WERI-Rb-1 (cell line): ENCODE measurements around the gene SUSD4.
"Not testable (repeated sequence)": the region's sequence is repeated elsewhere in the genome, so short reads cannot be mapped to it uniquely, and the experiment has no call there.

ENCODE experiments used
- DNase-seq: peaks from one replicate; pipeline ENCODE4 v3.0.0-alpha.2; 2020
- H3K27ac ChIP-seq: fragments of 250-450 bp; sonication (Bioruptor Pico); 2 replicates; pipeline ENCODE4 v1.5.1; 2020; ENCODE audit warnings: mild to moderate bottlenecking, moderate library complexity
- H3K27me3 ChIP-seq: fragments of 250-450 bp; sonication (Bioruptor Pico); 2 replicates; pipeline ENCODE4 v1.5.1; 2021; ENCODE audit warnings: mild to moderate bottlenecking, low read depth, moderate library complexity; ENCODE audit not compliant: insufficient read depth, severe bottlenecking
- H3K36me3 ChIP-seq: fragments of 250-450 bp; sonication (Bioruptor Pico); 2 replicates; pipeline ENCODE4 v1.5.1; 2020; ENCODE audit warnings: mild to moderate bottlenecking, moderate library complexity
- H3K4me3 ChIP-seq: 2 replicates; pipeline ENCODE4 v1.5.1; 2011; ENCODE audit warnings: low read depth, mild to moderate bottlenecking, control low read depth, low read length
- H3K9me3 ChIP-seq: fragments of 250-450 bp; sonication (Bioruptor Pico); 2 replicates; pipeline ENCODE4 v1.5.1; 2021; ENCODE audit warnings: mild to moderate bottlenecking, moderate library complexity; ENCODE audit not compliant: severe bottlenecking
- CTCF ChIP-seq: IDR thresholded peaks from 2 replicates; pipeline ENCODE4 v1.5.1; 2011; ENCODE audit warnings: low read depth, mild to moderate bottlenecking, control low read depth, inconsistent platforms, low read length

SUSD4 gene

GRCh38 chr1:223257856-223258550, 106.0 kb downstream of the SUSD4 start:
- no peak overlapping the region for H3K4me3 ChIP-seq
- no peak for DNase-seq
- H3K27ac ChIP-seq = no peak overlapping the region
- H3K36me3 ChIP-seq = no peaks in the 10 kb centered on the region
- TF ChIP-seq CTCF = no peak
- H3K27me3 ChIP-seq = no peaks in the 10 kb centered on the region
- H3K9me3 ChIP-seq = no peaks in the 10 kb centered on the region

- H3K27ac ChIP-seq = no peak overlapping the region
- TF ChIP-seq CTCF = no peak
- no peak for DNase-seq
Observed at GRCh38 chr1:223256034-223256433, 107.9 kb downstream of the SUSD4 start.

GRCh38 chr1:223253916-223254315, 110.1 kb downstream of the SUSD4 start:
- no peaks in the 10 kb centered on the region for H3K36me3 ChIP-seq
- no peak for TF ChIP-seq CTCF
- H3K27ac ChIP-seq = no peak overlapping the region
- no peaks in the 10 kb centered on the region for H3K9me3 ChIP-seq
- H3K27me3 ChIP-seq = no peaks in the 10 kb centered on the region
- H3K4me3 ChIP-seq = no peak overlapping the region
- DNase-seq = no peak

More at GRCh38 chr1:223256034-223256433, 107.9 kb downstream of the SUSD4 start:
- Histone ChIP-seq H3K9me3 (no peaks in the 10 kb centered on the region), H3K4me3 (no peak overlapping the region), H3K36me3 (no peaks in the 10 kb centered on the region), H3K27me3 (no peaks in the 10 kb centered on the region)

- H3K4me3 ChIP-seq, DNase-seq, H3K9me3 ChIP-seq, H3K27ac ChIP-seq, H3K27me3 ChIP-seq, H3K36me3 ChIP-seq: not testable (repeated sequence)
Observed at GRCh38 chr1:223251387-223251786, 112.6 kb downstream of the SUSD4 start.

GRCh38 chr1:223250632-223251015, 113.4 kb downstream of the SUSD4 start:
- Histone ChIP-seq H3K36me3 (no peaks in the 10 kb centered on the region), H3K9me3 (no peaks in the 10 kb centered on the region), H3K27me3 (no peaks in the 10 kb centered on the region), H3K27ac (no peak overlapping the region), H3K4me3 (no peak overlapping the region)
- no peak for DNase-seq
- TF ChIP-seq CTCF = no peak

- Histone ChIP-seq H3K36me3 (no peaks in the 10 kb centered on the region), H3K9me3 (no peaks in the 10 kb centered on the region), H3K27me3 (no peaks in the 10 kb centered on the region), H3K27ac (no peak overlapping the region), H3K4me3 (no peak overlapping the region)
- no peak for DNase-seq
- no peak for TF ChIP-seq CTCF
Observed at GRCh38 chr1:223249854-223250631, 113.9 kb downstream of the SUSD4 start.
